ENCODE results near the gene NCR3LG1. TPM values are rescaled to one million over a fixed set of nuclear protein-coding genes. Genes with fewer than 3 reads are reported as not detected.

Gene NCR3LG1
- total RNA-seq, 2 donors from 2014 or later, result 4.2 to 9.7 TPM

DNA sequence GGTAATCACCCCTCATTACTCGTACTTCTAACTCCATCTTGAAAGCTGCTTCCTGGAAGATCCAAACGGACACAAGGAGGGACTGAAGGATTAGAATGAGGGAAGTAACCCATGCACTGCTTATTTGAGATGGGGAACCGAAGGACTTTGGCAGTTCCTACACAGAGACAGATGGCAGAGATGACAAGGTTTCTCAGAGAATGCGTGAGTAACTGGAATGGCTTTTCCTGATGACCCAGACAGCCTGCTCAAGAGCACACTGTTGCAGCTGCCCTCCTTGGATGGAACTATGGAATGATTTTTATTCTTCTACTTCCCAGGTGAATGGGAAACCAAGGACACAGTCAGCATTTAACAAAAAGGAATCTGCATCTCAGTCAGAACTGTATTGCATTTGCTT lies 29.6 kb downstream of the NCR3LG1 start:
- no peak overlapping the region for H3K4me3 ChIP-seq
- H3K27ac ChIP-seq, result no peak overlapping the region
- DNase-seq (ENCODE audit: low spot score) (no peak), ATAC-seq (ENCODE audit: insufficient number of reproducible peaks, low FRiP score, low read depth) (no peak)
- no peaks in the 10 kb centered on the region for H3K36me3 ChIP-seq
- peaks cover 0 to 7% of the 10 kb centered on the region in 2 donors for H3K4me1 ChIP-seq (ENCODE audit: control insufficient read depth in 1 of 2, low read depth in 2 of 2)
- no peaks in the 10 kb centered on the region for H3K27me3 ChIP-seq (replicated peaks; ENCODE audit: insufficient read depth)
- TF ChIP-seq, protein P1, sequence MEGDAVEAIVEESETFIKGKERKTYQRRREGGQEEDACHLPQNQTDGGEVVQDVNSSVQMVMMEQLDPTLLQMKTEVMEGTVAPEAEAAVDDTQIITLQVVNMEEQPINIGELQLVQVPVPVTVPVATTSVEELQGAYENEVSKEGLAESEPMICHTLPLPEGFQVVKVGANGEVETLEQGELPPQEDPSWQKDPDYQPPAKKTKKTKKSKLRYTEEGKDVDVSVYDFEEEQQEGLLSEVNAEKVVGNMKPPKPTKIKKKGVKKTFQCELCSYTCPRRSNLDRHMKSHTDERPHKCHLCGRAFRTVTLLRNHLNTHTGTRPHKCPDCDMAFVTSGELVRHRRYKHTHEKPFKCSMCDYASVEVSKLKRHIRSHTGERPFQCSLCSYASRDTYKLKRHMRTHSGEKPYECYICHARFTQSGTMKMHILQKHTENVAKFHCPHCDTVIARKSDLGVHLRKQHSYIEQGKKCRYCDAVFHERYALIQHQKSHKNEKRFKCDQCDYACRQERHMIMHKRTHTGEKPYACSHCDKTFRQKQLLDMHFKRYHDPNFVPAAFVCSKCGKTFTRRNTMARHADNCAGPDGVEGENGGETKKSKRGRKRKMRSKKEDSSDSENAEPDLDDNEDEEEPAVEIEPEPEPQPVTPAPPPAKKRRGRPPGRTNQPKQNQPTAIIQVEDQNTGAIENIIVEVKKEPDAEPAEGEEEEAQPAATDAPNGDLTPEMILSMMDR (IDR thresholded peaks at IDR 0.05), result no peak
- H3K9me3 ChIP-seq, result no peaks in the 10 kb centered on the region

DNA sequence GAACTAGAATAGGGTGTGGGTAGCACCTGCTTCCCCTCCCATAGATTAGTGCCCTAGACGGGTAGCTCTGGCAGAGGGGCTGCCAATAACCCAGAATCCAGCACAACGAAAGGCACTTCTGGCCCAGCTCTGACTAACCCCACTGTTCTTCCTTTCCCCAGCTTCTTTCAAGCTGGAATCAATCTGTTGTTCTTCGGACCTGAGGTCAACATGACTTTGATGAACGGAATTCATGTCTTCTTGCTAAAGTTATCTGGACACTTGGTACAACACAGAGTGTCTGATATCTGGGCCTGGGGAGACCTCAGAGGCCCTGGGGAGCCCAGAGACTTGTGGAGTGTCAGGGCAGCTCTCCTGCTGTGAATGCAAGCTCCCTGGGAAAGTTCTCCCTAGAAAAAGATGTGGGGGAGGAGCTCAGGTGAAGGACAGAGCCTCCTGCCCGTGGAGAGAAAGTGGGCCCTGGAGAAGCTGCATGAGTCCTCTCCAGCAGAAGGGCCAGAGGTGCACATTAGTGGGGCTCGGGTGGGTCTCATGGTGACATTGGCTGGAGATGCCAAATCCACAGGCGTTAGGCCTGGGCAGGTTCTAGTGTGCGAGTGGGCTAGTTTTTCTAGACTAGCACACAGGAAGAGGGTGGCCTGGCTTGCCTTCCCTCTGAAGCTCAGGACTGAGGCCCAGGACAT lies 30.6 kb downstream of the NCR3LG1 start:
- TF ChIP-seq, protein P1 (IDR thresholded peaks at IDR 0.05), result no peak
- DNase-seq (ENCODE audit: low spot score), result no peak
- H3K4me1 ChIP-seq (ENCODE audit: control insufficient read depth in 1 of 2, low read depth in 2 of 2), result peaks cover 4 to 10% of the 10 kb centered on the region in 2 donors
- no peaks in the 10 kb centered on the region for H3K27me3 ChIP-seq (replicated peaks; ENCODE audit: insufficient read depth)
- ATAC-seq (ENCODE audit: insufficient number of reproducible peaks, low FRiP score, low read depth), result no peak
- no peaks in the 10 kb centered on the region for H3K36me3 ChIP-seq
- no peak overlapping the region for H3K4me3 ChIP-seq
- H3K27ac ChIP-seq, result no peak overlapping the region
- no peaks in the 10 kb centered on the region for H3K9me3 ChIP-seq

DNA sequence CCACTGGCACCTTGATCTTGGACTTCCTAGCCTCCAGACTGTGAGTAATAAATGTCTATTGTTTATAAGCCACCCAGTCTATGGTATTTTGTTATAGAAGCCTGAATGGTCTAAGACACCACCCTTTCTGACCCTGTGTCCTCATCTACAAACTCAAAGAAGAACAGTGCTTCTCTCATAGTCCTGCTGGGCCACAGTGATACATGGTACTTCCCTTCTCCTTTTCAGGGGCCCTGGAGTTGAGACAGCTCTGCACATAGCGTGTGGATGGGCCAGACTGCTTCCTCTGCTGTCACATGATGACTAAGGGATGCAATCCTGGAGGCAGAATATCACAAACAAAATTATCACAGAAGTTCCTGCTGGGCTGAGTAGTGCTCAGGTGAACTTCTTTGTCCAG lies 31.9 kb downstream of the NCR3LG1 start:
- no peaks in the 10 kb centered on the region for H3K9me3 ChIP-seq
- H3K27me3 ChIP-seq (replicated peaks; ENCODE audit: insufficient read depth), result no peaks in the 10 kb centered on the region
- no peak overlapping the region for H3K27ac ChIP-seq
- no peak overlapping the region for H3K4me3 ChIP-seq
- H3K4me1 ChIP-seq (ENCODE audit: control insufficient read depth in 1 of 2, low read depth in 2 of 2), result peaks cover 4 to 10% of the 10 kb centered on the region in 2 donors
- ATAC-seq (ENCODE audit: insufficient number of reproducible peaks, low FRiP score, low read depth) (no peak), DNase-seq (ENCODE audit: low spot score) (no peak)
- TF ChIP-seq, protein P1 (IDR thresholded peaks at IDR 0.05), result no peak
- H3K36me3 ChIP-seq, result no peaks in the 10 kb centered on the region

DNA sequence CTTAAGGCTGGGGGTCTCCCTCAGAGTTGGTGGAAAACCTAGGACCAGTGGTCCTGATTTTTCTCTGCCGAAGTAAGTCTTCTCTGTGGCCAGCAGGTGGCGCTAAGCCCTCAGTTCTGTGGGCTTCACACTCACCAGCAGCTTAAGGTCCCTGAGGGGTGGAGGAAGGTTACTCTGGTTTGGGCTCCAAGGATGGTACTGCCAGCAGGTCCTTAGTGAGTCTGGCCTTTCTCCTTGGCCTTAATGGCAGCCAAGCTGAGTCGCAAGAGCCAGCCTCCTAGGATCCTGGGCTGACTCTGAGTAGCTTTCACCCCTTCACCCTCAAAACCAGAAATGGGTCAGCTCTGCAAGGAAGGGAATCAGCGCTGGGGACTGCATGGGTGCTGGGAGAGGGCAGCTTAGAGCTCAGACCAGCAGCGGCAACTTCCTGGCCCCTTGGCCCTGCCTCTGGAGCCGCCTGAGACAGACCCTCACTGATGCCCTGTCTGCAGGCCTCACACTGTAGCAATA lies 32.5 kb downstream of the NCR3LG1 start:
- H3K36me3 ChIP-seq, result no peaks in the 10 kb centered on the region
- H3K4me1 ChIP-seq (ENCODE audit: control insufficient read depth in 1 of 2, low read depth in 2 of 2), result peaks cover 4 to 10% of the 10 kb centered on the region in 2 donors
- no peaks in the 10 kb centered on the region for H3K9me3 ChIP-seq
- DNase-seq (ENCODE audit: low spot score) (no peak), ATAC-seq (ENCODE audit: insufficient number of reproducible peaks, low FRiP score, low read depth) (no peak)
- no peaks in the 10 kb centered on the region for H3K27me3 ChIP-seq (replicated peaks; ENCODE audit: insufficient read depth)
- no peak overlapping the region for H3K4me3 ChIP-seq
- TF ChIP-seq, protein P1 (IDR thresholded peaks at IDR 0.05), result peak; percentile 93
- no peak overlapping the region for H3K27ac ChIP-seq

DNA sequence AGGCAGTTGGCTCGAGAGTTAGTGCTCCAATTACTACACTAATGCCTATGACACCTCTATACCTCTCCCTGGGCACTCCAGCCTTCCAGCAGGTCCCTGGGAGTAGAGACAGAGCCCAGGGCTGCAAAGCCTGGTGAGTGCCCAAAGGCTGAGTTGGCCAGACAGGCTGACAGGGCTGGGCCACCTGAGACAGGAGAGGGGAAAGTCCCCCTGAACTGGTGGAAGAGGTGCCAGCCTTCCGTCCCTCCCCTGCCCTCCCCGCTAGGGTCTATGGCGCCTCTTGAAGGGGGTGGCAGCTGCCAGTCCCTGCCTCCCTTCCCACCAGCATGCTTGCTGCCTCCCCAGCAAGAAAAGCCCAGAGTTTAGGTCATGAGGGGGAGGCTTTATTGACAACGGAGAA lies 33.9 kb downstream of the NCR3LG1 start:
- Histone ChIP-seq H3K4me3 (no peak overlapping the region), H3K27ac (peak overlapping the region; percentile 71), H3K9me3 (no peaks in the 10 kb centered on the region), H3K27me3 (replicated peaks; ENCODE audit: insufficient read depth) (no peaks in the 10 kb centered on the region), H3K4me1 (ENCODE audit: control insufficient read depth in 1 of 2, low read depth in 2 of 2) (peaks cover 4 to 16% of the 10 kb centered on the region in 2 donors), H3K36me3 (no peaks in the 10 kb centered on the region)
- no peak for ATAC-seq (ENCODE audit: insufficient number of reproducible peaks, low FRiP score, low read depth)
- TF ChIP-seq, protein P1 (IDR thresholded peaks at IDR 0.05), result no peak
- DNase-seq (ENCODE audit: low spot score), result no peak

All from thoracic aorta (tissue), 2 donors.